22Rv1 (cell line): ENCODE results near the gene SPTLC1.
A peak's percentile ranks its signal among the peaks of the same experiment; 100 is the strongest.
"Not testable (repeated sequence)": the region's sequence is repeated elsewhere in the genome, so short reads cannot be mapped to it uniquely, and the experiment has no call there.

Experiments
- H3K27ac ChIP-seq: fragments of 450-650 bp; 2 replicates; pipeline ENCODE4 v1.5.1; 2017
- ZFX ChIP-seq: fragments of 450-650 bp; IDR thresholded peaks from 2 replicates; pipeline ENCODE4 v1.6.1; 2017; ENCODE audit warnings: antibody characterized with exemption, borderline replicate concordance
- TF ChIP-seq, protein P1 (sequence below): fragments of 450-650 bp; IDR thresholded peaks from 2 replicates; pipeline ENCODE4 v1.5.1; 2017; ENCODE audit warnings: mild to moderate bottlenecking

Gene SPTLC1

GRCh38 chr9:92033991-92034390, 81.2 kb downstream of the SPTLC1 start:
- H3K27ac ChIP-seq = no peak overlapping the region
- TF ChIP-seq ZFX = no peak
- TF ChIP-seq, protein P1, sequence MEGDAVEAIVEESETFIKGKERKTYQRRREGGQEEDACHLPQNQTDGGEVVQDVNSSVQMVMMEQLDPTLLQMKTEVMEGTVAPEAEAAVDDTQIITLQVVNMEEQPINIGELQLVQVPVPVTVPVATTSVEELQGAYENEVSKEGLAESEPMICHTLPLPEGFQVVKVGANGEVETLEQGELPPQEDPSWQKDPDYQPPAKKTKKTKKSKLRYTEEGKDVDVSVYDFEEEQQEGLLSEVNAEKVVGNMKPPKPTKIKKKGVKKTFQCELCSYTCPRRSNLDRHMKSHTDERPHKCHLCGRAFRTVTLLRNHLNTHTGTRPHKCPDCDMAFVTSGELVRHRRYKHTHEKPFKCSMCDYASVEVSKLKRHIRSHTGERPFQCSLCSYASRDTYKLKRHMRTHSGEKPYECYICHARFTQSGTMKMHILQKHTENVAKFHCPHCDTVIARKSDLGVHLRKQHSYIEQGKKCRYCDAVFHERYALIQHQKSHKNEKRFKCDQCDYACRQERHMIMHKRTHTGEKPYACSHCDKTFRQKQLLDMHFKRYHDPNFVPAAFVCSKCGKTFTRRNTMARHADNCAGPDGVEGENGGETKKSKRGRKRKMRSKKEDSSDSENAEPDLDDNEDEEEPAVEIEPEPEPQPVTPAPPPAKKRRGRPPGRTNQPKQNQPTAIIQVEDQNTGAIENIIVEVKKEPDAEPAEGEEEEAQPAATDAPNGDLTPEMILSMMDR = no peak

GRCh38 chr9:92033307-92033706, 81.9 kb downstream of the SPTLC1 start:
- no peak overlapping the region for H3K27ac ChIP-seq
- TF ChIP-seq, protein P1 = no peak
- no peak for TF ChIP-seq ZFX

GRCh38 chr9:92032891-92033290, 82.3 kb downstream of the SPTLC1 start:
- no peak overlapping the region for H3K27ac ChIP-seq
- no peak for TF ChIP-seq ZFX
- TF ChIP-seq, protein P1 = no peak

DNA sequence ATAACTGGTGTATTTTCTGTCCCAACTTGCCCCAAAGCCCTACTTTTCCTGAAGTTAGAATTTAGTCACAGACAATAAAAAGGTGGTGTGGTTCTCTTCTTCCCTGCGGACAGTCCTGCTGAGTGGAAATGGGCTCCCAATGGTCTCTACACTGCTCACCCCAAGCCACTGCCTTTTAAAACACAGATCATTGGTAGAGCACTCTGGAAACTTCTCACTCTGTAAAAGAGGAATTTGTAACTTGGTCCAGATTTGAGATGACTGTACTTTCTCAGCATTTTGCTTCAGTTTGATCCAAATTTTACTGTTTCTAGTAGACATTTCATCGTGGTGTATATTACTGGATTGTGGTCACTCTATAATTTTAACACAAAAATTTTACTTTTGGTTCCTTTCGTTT, 84.8 kb downstream of the SPTLC1 start:
- no peak for TF ChIP-seq ZFX
- TF ChIP-seq, protein P1 = no peak
- no peak overlapping the region for H3K27ac ChIP-seq

DNA sequence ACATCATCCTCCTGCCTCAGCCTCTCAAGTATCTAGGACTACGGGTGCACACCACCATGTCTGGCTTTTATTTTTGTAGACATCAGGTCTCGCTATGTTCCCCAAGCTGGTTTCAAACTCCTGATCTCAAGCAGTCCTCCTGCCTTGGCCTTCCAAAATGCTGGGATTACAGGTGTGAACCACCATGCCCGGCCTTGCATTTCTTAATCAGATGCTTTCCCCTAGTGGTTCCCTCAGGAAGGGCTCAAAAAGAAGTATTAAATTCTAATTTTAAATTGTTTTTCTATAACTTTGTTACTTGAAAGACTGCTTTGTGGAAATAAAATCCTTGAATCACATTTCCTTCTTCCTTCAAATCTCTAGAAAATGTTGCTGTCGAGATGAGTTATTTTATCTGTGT, 85.7 kb downstream of the SPTLC1 start:
- TF ChIP-seq, protein P1 = 0 out of 2 replicates have a peak, but pooled peaks have one; percentile 12
- no peak for TF ChIP-seq ZFX
- no peak overlapping the region for H3K27ac ChIP-seq

DNA sequence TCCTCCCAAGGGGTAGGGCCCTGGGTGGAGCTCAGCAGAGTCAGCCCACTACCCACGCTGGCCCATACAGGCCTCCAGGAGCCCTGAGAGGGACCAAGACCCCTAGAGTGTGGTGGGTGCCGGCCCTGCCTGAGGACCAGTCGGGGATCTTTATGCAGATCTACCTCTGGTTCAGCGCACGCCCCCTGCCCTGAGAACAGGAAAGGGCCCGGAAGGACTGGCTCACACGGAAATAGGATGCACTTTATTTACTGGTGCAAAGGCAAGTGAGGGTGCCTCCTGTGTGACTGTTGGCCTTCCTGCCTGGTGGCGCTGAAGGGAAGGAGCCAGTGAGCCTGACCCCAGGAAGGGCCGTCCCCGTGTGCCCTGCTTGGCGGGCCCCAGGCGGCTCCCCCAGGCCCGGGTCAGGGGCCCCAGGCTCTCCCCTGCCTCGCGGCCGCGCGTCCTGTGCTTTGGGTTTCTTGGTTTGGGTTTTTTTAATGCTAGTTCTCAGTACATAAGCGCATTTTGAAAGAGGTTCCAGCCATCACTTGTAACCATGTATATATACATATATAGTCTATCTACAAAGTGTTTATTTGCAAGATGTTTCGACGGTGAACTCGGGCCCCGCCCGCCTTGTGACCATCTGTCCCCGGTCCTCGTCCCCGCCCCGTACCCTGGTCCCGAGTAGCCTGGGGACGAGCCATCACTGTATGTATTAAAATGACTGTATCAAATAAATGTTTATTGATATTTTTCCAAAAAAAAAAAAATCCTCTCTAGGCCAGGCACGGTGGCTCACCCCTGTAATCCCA, 88.8 kb downstream of the SPTLC1 start:
- no peak overlapping the region for H3K27ac ChIP-seq
- TF ChIP-seq ZFX = no peak

DNA sequence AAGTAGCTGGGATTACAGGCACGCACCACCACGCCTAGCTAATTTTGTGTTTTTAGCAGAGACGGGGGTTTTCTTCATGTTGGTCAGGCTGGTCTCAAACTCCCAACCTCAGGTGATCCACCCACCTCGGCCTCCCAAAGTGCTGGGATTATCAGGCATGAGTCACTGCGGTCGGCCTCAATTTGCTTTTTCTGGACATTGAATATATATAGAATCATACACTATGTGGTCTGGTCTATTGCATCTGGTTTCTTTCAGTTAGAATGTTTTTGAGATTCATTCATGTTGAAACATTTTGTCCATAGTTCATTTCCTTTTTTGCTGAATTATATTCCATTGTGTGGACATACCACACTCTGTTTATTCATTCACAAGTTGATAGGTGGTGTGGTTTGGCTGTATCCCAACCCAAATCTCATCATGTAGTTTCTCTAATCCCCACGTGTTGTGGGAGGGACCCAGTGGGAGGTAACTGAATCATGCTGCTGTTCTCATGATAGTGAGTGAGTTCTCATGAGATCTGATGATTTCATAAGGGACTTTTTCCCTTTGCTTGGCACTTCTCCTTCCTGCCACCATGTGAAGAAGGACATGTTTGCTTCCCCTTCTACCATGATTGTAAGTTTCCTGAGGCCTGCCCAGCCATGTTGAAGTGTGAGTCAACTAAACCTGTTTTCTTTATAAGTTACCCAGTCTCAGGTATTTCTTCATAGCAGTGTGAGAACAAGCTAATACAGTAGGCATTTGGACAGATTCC, 93.2 kb downstream of the SPTLC1 start:
- H3K27ac ChIP-seq = not testable (repeated sequence)

DNA sequence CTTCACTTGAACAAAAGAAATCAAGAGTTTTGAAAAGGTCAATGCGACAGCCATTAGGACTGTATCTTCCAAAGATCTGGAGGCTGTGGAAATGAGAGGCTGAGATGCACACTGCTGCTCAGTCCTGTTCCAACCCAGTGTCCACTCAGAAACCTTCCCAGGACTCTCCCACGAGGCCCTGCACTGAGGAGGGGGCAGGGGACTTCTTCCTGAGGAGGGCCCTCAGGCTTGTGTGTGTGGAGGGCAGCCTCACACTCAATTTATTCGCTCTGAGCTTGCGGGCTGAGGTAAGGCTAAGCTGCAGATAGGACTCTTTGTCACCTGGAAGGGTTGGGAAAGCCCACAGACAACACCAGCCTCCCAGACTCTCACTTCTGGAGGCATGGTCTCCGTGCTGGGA, 95.6 kb downstream of the SPTLC1 start:
- TF ChIP-seq, protein P1 = no peak
- TF ChIP-seq ZFX = no peak
- H3K27ac ChIP-seq = no peak overlapping the region
